Measurements from ENCODE around the gene SCUBE1. TPM values are rescaled to one million over a fixed set of nuclear protein-coding genes. Genes with fewer than 3 reads are reported as not detected.

SCUBE1 gene
- polyA plus RNA-seq, 1 experiment: not detected

- no peak for TF ChIP-seq CTCF (IDR thresholded peaks at IDR 0.05; ENCODE audit: insufficient read depth, low read depth, low read length)
- Histone ChIP-seq H3K27me3 (ENCODE audit: control insufficient read depth, insufficient read depth, low read length) (peaks cover 2% of the 10 kb centered on the region), H3K4me3 (ENCODE audit: low read depth, low read length) (no peak overlapping the region), H3K36me3 (ENCODE audit: control insufficient read depth, insufficient read depth, low read length) (no peaks in the 10 kb centered on the region)
- CTCF ChIA-PET: no interaction called here
- DNase-seq (ENCODE audit: low read depth): no peak
- POLR2A ChIA-PET: no interaction called here
Measured at GRCh38 chr22:43200555-43200954, 142.6 kb downstream of the SCUBE1 start.

GRCh38 chr22:43200031-43200430 is 143.1 kb downstream of the SCUBE1 start:
- CTCF ChIA-PET: no interaction called here
- Histone ChIP-seq H3K4me3 (ENCODE audit: low read depth, low read length) (no peak overlapping the region), H3K27me3 (ENCODE audit: control insufficient read depth, insufficient read depth, low read length) (peaks cover 2% of the 10 kb centered on the region), H3K36me3 (ENCODE audit: control insufficient read depth, insufficient read depth, low read length) (no peaks in the 10 kb centered on the region)
- DNase-seq (ENCODE audit: low read depth): no peak
- no peak for TF ChIP-seq CTCF (IDR thresholded peaks at IDR 0.05; ENCODE audit: insufficient read depth, low read depth, low read length)
- POLR2A ChIA-PET: no interaction called here

GRCh38 chr22:43199541-43199940 is 143.6 kb downstream of the SCUBE1 start:
- POLR2A ChIA-PET: no interaction called here
- Histone ChIP-seq H3K27me3 (ENCODE audit: control insufficient read depth, insufficient read depth, low read length) (peaks cover 2% of the 10 kb centered on the region), H3K36me3 (ENCODE audit: control insufficient read depth, insufficient read depth, low read length) (no peaks in the 10 kb centered on the region), H3K4me3 (ENCODE audit: low read depth, low read length) (no peak overlapping the region)
- TF ChIP-seq CTCF (IDR thresholded peaks at IDR 0.05; ENCODE audit: insufficient read depth, low read depth, low read length): no peak
- CTCF ChIA-PET: no interaction called here
- DNase-seq (ENCODE audit: low read depth): no peak

GRCh38 chr22:43198936-43199335 is 144.2 kb downstream of the SCUBE1 start:
- no peaks in the 10 kb centered on the region for H3K36me3 ChIP-seq (ENCODE audit: control insufficient read depth, insufficient read depth, low read length)
- no peak for TF ChIP-seq CTCF (IDR thresholded peaks at IDR 0.05; ENCODE audit: insufficient read depth, low read depth, low read length)
- peaks cover 2% of the 10 kb centered on the region for H3K27me3 ChIP-seq (ENCODE audit: control insufficient read depth, insufficient read depth, low read length)
- ChIA-PET POLR2A (no interaction called here), CTCF (no interaction called here)
- no peak overlapping the region for H3K4me3 ChIP-seq (ENCODE audit: low read depth, low read length)
- no peak for DNase-seq (ENCODE audit: low read depth)

- Histone ChIP-seq H3K4me3 (ENCODE audit: low read depth, low read length) (no peak overlapping the region), H3K27me3 (ENCODE audit: control insufficient read depth, insufficient read depth, low read length) (peaks cover 2% of the 10 kb centered on the region), H3K36me3 (ENCODE audit: control insufficient read depth, insufficient read depth, low read length) (no peaks in the 10 kb centered on the region)
- DNase-seq (ENCODE audit: low read depth): no peak
- CTCF ChIA-PET: interaction anchor here (0.6 kb wide), 1 partner anchor 580 kb away, joined by 6 read pairs; no protein-coding TSS in a partner anchor
- TF ChIP-seq CTCF (IDR thresholded peaks at IDR 0.05; ENCODE audit: insufficient read depth, low read depth, low read length): no peak
- POLR2A ChIA-PET: no interaction called here
Measured at GRCh38 chr22:43198126-43198525, 145.0 kb downstream of the SCUBE1 start.

All from BJ (cell line).